Progenitor cell of endocrine pancreas (in vitro differentiated cells): ENCODE data around the gene ARHGAP15. TPM values are rescaled to one million over a fixed set of nuclear protein-coding genes. Genes with fewer than 3 reads are reported as not detected.

Experiments used
- DNase-seq: peaks from one replicate; pipeline ENCODE4 v3.0.0; 2021; ENCODE audit warnings: low spot score; ENCODE audit not compliant: unreplicated experiment
- H3K27ac Mint-ChIP-seq: 2 replicates; pipeline ENCODE4 v1.8.0; 2021; ENCODE audit warnings: mild to moderate bottlenecking, moderate library complexity, mixed read lengths
- H3K27me3 Mint-ChIP-seq: 2 replicates; pipeline ENCODE4 v1.8.0; 2021; ENCODE audit warnings: mixed read lengths
- H3K36me3 Mint-ChIP-seq: 2 replicates; pipeline ENCODE4 v1.8.0; 2022; ENCODE audit warnings: mixed read lengths; ENCODE audit not compliant: insufficient read depth
- H3K4me1 Mint-ChIP-seq: 2 replicates; pipeline ENCODE4 v1.8.0; 2021; ENCODE audit warnings: low read depth, mixed read lengths
- H3K4me3 Mint-ChIP-seq: 2 replicates; pipeline ENCODE4 v1.8.0; 2021; ENCODE audit warnings: low read depth, mild to moderate bottlenecking, moderate library complexity, mixed read lengths
- H3K9me3 Mint-ChIP-seq: 2 replicates; pipeline ENCODE4 v1.8.0; 2021; ENCODE audit warnings: low read depth, mixed read lengths
- total RNA-seq: library from RNA; stranded (reverse); gene quantifications from 2 replicates; pipeline ENCODE4 v1.2.1, GENCODE V29; 2021
- TF ChIP-seq, protein P1 (sequence below): fragments of 200-600 bp; sonication (generic); IDR thresholded peaks from one replicate; pipeline ENCODE4 v1.5.0; 2021; ENCODE audit warnings: antibody characterized with exemption, mild to moderate bottlenecking; ENCODE audit not compliant: unreplicated experiment

The ARHGAP15 gene
- total RNA-seq, 1 donor from 2014 or later, result not detected

DNA sequence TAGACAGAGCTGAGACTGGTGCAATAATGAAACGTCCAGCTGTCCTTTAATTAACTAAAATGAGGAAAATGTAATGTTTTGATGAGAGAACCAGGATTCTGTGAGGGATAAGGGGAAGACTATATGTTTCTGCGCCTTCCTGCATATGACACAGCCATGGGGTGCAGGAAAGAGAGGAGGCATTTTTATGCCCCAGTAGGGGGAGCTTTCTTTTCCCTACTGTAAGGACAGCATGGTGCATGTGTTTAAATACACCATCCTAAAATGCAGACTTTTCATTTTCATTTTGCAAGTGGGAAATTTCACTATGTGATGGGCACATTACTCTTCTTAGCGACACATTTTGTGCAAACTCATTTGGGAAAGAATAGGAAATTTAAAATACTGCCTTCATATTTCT, 446.1 kb downstream of the ARHGAP15 start:
- H3K36me3 Mint-ChIP-seq, result no peaks in the 10 kb centered on the region
- H3K9me3 Mint-ChIP-seq, result no peaks in the 10 kb centered on the region
- peaks cover 8% of the 10 kb centered on the region for H3K27me3 Mint-ChIP-seq
- TF ChIP-seq, protein P1, sequence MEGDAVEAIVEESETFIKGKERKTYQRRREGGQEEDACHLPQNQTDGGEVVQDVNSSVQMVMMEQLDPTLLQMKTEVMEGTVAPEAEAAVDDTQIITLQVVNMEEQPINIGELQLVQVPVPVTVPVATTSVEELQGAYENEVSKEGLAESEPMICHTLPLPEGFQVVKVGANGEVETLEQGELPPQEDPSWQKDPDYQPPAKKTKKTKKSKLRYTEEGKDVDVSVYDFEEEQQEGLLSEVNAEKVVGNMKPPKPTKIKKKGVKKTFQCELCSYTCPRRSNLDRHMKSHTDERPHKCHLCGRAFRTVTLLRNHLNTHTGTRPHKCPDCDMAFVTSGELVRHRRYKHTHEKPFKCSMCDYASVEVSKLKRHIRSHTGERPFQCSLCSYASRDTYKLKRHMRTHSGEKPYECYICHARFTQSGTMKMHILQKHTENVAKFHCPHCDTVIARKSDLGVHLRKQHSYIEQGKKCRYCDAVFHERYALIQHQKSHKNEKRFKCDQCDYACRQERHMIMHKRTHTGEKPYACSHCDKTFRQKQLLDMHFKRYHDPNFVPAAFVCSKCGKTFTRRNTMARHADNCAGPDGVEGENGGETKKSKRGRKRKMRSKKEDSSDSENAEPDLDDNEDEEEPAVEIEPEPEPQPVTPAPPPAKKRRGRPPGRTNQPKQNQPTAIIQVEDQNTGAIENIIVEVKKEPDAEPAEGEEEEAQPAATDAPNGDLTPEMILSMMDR, result peak; percentile 45
- no peak overlapping the region for H3K27ac Mint-ChIP-seq
- H3K4me3 Mint-ChIP-seq, result no peak overlapping the region
- H3K4me1 Mint-ChIP-seq, result no peaks in the 10 kb centered on the region
- no peak for DNase-seq

DNA sequence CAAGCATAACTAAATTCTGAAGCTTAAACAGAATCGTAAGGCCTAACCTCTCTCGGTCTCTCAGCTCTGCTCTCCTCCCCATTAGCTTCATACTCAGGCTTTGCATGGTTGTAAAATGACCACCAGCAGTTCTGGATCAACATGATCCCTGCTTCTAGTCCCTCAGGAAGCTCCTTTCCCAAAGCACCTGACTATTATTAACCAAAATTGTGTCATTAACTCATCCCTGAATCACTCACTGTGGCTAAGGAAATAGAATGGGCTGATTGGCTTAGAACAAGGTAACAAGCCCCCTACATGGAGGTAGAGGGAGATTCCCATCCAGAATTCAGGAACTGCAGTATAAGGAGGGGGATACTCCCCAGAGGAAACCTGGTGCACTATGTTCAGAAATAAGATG, 448.3 kb downstream of the ARHGAP15 start:
- no peaks in the 10 kb centered on the region for H3K9me3 Mint-ChIP-seq
- no peaks in the 10 kb centered on the region for H3K36me3 Mint-ChIP-seq
- TF ChIP-seq, protein P1, result no peak
- H3K4me1 Mint-ChIP-seq, result no peaks in the 10 kb centered on the region
- H3K4me3 Mint-ChIP-seq, result no peak overlapping the region
- H3K27ac Mint-ChIP-seq, result no peak overlapping the region
- no peak for DNase-seq
- peaks cover 12% of the 10 kb centered on the region for H3K27me3 Mint-ChIP-seq

GRCh38 chr2:143579456-143579855, 450.2 kb downstream of the ARHGAP15 start:
- no peak for DNase-seq
- TF ChIP-seq, protein P1, result no peak
- Mint-ChIP-seq H3K9me3 (no peaks in the 10 kb centered on the region), H3K4me1 (no peaks in the 10 kb centered on the region), H3K4me3 (no peak overlapping the region), H3K27ac (no peak overlapping the region), H3K36me3 (no peaks in the 10 kb centered on the region), H3K27me3 (peaks cover 18% of the 10 kb centered on the region)

- no peak for DNase-seq
- TF ChIP-seq, protein P1, result no peak
- Mint-ChIP-seq H3K27me3 (peaks cover 18% of the 10 kb centered on the region), H3K27ac (no peak overlapping the region), H3K4me3 (no peak overlapping the region), H3K9me3 (no peaks in the 10 kb centered on the region), H3K36me3 (no peaks in the 10 kb centered on the region), H3K4me1 (no peaks in the 10 kb centered on the region)
Observed at GRCh38 chr2:143581134-143581533, 451.9 kb downstream of the ARHGAP15 start.

DNA sequence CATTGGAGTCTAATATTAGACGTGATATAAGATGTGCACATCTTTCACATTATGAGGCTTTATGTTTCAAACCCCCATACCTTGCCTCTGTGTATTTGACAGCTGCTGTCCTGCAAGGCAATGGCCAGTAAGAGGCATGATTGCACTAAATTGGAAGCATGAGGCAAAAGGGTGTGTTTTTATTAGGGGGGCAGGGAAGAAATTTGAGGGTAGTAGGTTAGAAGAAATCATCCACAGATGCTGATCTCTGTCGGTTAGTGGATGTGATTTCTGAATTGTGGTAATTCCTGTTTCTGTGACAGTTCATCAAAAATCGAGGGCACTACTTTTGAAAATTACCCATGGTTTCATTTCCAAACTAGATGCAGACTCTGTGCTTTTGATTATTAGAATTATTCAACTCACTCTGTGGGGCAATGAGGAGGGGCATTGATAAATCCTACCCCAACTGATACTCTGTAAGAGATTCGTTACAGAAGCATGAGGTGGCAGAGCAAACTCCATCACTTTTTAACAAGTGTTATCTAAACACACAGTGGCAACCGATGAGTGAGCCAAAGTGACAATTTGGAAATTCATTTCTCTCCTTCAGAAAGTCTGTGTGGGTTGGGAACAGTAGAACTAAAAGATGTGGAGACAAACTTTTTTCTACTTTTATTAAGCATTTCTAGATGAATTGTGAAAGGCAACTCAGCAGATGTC, 453.0 kb downstream of the ARHGAP15 start:
- TF ChIP-seq, protein P1, result no peak

More for the DNA sequence above, 453.0 kb downstream of the ARHGAP15 start:
- H3K36me3 Mint-ChIP-seq, result no peaks in the 10 kb centered on the region
- peaks cover 18% of the 10 kb centered on the region for H3K27me3 Mint-ChIP-seq
- H3K27ac Mint-ChIP-seq, result no peak overlapping the region
- no peak for DNase-seq
- peaks cover 5% of the 10 kb centered on the region for H3K9me3 Mint-ChIP-seq
- H3K4me3 Mint-ChIP-seq, result no peak overlapping the region
- H3K4me1 Mint-ChIP-seq, result no peaks in the 10 kb centered on the region
